Endothelial cell of umbilical vein (primary cell): ENCODE measurements around the gene OMA1.

Experiments used
- EZH2 ChIP-seq: IDR thresholded peaks from 2 replicates; pipeline ENCODE4 v1.6.1; 2012; ENCODE audit warnings: borderline replicate concordance, low read depth, mild to moderate bottlenecking, moderate library complexity, low read length, inconsistent platforms; ENCODE audit not compliant: severe bottlenecking
- MAX ChIP-seq: IDR thresholded peaks from 2 replicates; pipeline ENCODE4 v1.6.1; 2011; ENCODE audit not compliant: insufficient read depth, insufficient read length
- POLR2AphosphoS5 ChIP-seq: IDR thresholded peaks from 2 replicates; pipeline ENCODE4 v1.6.1; 2012; ENCODE audit warnings: low read depth, mild to moderate bottlenecking, control low read depth, low read length, moderate library complexity; ENCODE audit not compliant: insufficient read depth
- TF ChIP-seq, protein P1 (sequence below), 2 donors: IDR thresholded peaks; 1 replicate in 1 of 2; 2 replicates in 1 of 2; pipeline ENCODE4 v1.5.1; 2011; ENCODE audit warnings: low read length in 2 of 2, mild to moderate bottlenecking in 2 of 2, moderate library complexity in 2 of 2, control low read depth in 1 of 2, inconsistent platforms in 1 of 2, low read depth in 1 of 2; ENCODE audit not compliant: insufficient read depth in 1 of 2; ENCODE audit errors: extremely low read depth in 1 of 2

DNA sequence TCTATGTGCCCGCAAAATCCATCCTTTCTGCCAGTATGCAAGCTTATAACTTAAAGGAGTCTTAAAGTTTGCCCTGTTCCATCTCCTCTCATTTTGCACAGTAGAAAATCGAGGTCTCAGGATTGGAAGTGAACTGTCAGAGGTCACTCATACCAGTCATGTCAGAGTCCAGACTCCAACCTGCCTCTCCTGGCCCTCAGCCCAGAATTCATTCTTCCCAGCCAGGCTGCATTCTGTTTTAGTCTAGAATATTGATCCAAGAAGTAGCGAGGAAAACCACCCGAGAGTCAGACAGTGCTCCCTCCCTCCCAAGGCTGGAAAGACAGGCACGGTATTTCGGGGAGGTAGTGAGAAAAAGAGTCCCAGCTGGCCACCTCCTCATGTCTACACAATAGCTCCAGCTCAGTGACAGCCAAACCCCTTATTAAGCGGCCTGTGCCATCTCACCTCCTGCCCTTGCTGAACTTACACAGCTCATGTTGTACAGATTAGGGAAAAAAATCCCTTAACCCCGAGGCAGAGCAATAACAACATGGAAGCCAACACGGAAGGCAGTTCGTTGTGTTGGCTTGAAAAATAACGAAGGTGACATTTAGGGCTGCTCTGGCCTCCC, 89.4 kb downstream of the OMA1 start:
- TF ChIP-seq, protein P1, sequence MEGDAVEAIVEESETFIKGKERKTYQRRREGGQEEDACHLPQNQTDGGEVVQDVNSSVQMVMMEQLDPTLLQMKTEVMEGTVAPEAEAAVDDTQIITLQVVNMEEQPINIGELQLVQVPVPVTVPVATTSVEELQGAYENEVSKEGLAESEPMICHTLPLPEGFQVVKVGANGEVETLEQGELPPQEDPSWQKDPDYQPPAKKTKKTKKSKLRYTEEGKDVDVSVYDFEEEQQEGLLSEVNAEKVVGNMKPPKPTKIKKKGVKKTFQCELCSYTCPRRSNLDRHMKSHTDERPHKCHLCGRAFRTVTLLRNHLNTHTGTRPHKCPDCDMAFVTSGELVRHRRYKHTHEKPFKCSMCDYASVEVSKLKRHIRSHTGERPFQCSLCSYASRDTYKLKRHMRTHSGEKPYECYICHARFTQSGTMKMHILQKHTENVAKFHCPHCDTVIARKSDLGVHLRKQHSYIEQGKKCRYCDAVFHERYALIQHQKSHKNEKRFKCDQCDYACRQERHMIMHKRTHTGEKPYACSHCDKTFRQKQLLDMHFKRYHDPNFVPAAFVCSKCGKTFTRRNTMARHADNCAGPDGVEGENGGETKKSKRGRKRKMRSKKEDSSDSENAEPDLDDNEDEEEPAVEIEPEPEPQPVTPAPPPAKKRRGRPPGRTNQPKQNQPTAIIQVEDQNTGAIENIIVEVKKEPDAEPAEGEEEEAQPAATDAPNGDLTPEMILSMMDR (IDR thresholded peaks at IDR 0.05; ENCODE audit: extremely low read depth in 1 of 2, insufficient read depth in 1 of 2, low read depth in 1 of 2, low read length in 2 of 2) = no peak
- TF ChIP-seq MAX = no peak
- TF ChIP-seq POLR2AphosphoS5 = no peak
- TF ChIP-seq EZH2 = no peak
